Endothelial cell of umbilical vein (primary cell): Measurements from ENCODE around the gene UTS2. TPM values are rescaled to one million over a fixed set of nuclear protein-coding genes. Genes with fewer than 3 reads are reported as not detected.

Experiments used
- BruUV-seq: library from RNA; stranded (reverse); fragments of 400-500 nt; replicated peaks from 2 replicates; lab custom pipeline; 2021; lab: Mats Ljungman, UMichigan
- CTCF ChIA-PET: fragments of 300-600, 350-600 bp; sonication (Branson Sonifier 250); formaldehyde crosslinking; loops from one replicate; lab custom pipeline; 2021; ENCODE audit warnings: antibody characterized with exemption, inconsistent platforms; lab: Charles Lee
- POLR2A ChIA-PET: fragments of 300-600, 350-600 bp; sonication (Branson Sonifier 250); formaldehyde crosslinking; loops from one replicate; lab custom pipeline; 2021; ENCODE audit warnings: antibody characterized with exemption, inconsistent platforms; lab: Charles Lee
- DNase-seq: peaks from one replicate; pipeline ENCODE4 v3.0.0-alpha.2; 2011; ENCODE audit warnings: low read depth, low spot score
- FAIRE-seq: peaks from 2 replicates; lab custom pipeline; 2011; peaks lifted over from hg19 to GRCh38; lab: Jason Lieb, UNC
- H2AFZ ChIP-seq: 2 replicates; pipeline ENCODE4 v1.6.0; 2012; ENCODE audit warnings: low read depth, low read length, control low read depth, inconsistent platforms
- H3K27ac ChIP-seq: 2 replicates; pipeline ENCODE4 v1.5.1; 2011; ENCODE audit warnings: low read depth, mild to moderate bottlenecking, control low read depth, low read length, moderate library complexity; ENCODE audit not compliant: insufficient read depth
- H3K27me3 ChIP-seq, 2 experiments: 2 replicates each; pipeline versions ENCODE4 v1.6.0 to v1.6.1; 2011; ENCODE audit warnings: low read length in 2 of 2, mixed read lengths in 1 of 2; ENCODE audit not compliant: control insufficient read depth in 2 of 2, insufficient read depth in 2 of 2
- H3K36me3 ChIP-seq, 2 experiments: 2 replicates in 1 of 2; 3 replicates in 1 of 2; pipeline ENCODE4 v1.5.1; 2011; ENCODE audit warnings: low read length in 2 of 2, mild to moderate bottlenecking in 1 of 2, moderate library complexity in 1 of 2; ENCODE audit not compliant: control insufficient read depth in 2 of 2, insufficient read depth in 2 of 2; ENCODE audit errors: extremely low read depth in 1 of 2
- H3K4me1 ChIP-seq: 3 replicates; pipeline ENCODE4 v1.5.1; 2011; ENCODE audit warnings: mild to moderate bottlenecking, low read length; ENCODE audit not compliant: control insufficient read depth, insufficient read depth; ENCODE audit errors: extremely low read depth
- H3K4me2 ChIP-seq: 2 replicates; pipeline ENCODE4 v1.6.1; 2011; ENCODE audit warnings: low read length, control low read depth, mixed read lengths; ENCODE audit not compliant: insufficient read depth
- H3K4me3 ChIP-seq, 3 experiments: fragments of 200-600 bp in 1 of 3; sonication (generic), shearing (Covaris generic) in 1 of 3; replicated peaks in 1 of 3; 2 replicates each; pipeline ENCODE4 v1.5.1; 2011 to 2016; ENCODE audit warnings: control low read depth in 3 of 3, low read length in 3 of 3, mild to moderate bottlenecking in 2 of 3, inconsistent platforms in 1 of 3, low read depth in 1 of 3, moderate library complexity in 1 of 3; ENCODE audit not compliant: insufficient read depth in 1 of 3
- H3K79me2 ChIP-seq: 2 replicates; pipeline ENCODE4 v1.6.0; 2012; ENCODE audit warnings: low read length, inconsistent platforms; ENCODE audit not compliant: control insufficient read depth, insufficient read depth
- H3K9ac ChIP-seq: replicated peaks from 2 replicates; pipeline ENCODE3; 2011; ENCODE audit warnings: low read length, control low read depth; ENCODE audit not compliant: insufficient read depth; ENCODE audit errors: extremely low read depth
- H3K9me1 ChIP-seq: replicated peaks from 3 replicates; pipeline ENCODE4 v1.6.0; 2011; ENCODE audit warnings: mild to moderate bottlenecking, low read length; ENCODE audit not compliant: control insufficient read depth, insufficient read depth; ENCODE audit errors: extremely low read depth
- H3K9me3 ChIP-seq: replicated peaks from 2 replicates; pipeline ENCODE4 v1.5.1; 2012; ENCODE audit warnings: low read length, inconsistent platforms; ENCODE audit not compliant: control insufficient read depth, insufficient read depth
- H4K20me1 ChIP-seq: replicated peaks from 2 replicates; pipeline ENCODE3; 2011; ENCODE audit warnings: mild to moderate bottlenecking, low read length; ENCODE audit not compliant: control insufficient read depth, insufficient read depth; ENCODE audit errors: extremely low read depth
- CTCF ChIP-seq, 2 donors: IDR thresholded peaks; 1 replicate in 1 of 2; 2 replicates in 1 of 2; pipeline ENCODE4 v1.5.1; 2011; ENCODE audit warnings: low read length in 2 of 2, mild to moderate bottlenecking in 2 of 2, moderate library complexity in 2 of 2, control low read depth in 1 of 2, inconsistent platforms in 1 of 2, low read depth in 1 of 2; ENCODE audit not compliant: insufficient read depth in 1 of 2; ENCODE audit errors: extremely low read depth in 1 of 2
- EZH2 ChIP-seq: IDR thresholded peaks from 2 replicates; pipeline ENCODE4 v1.6.1; 2012; ENCODE audit warnings: borderline replicate concordance, low read depth, mild to moderate bottlenecking, moderate library complexity, low read length, inconsistent platforms; ENCODE audit not compliant: severe bottlenecking
- FOS ChIP-seq: IDR thresholded peaks from 2 replicates; pipeline ENCODE4 v1.6.1; 2011; ENCODE audit warnings: mild to moderate bottlenecking, low read length, moderate library complexity, borderline replicate concordance; ENCODE audit not compliant: insufficient read depth
- GATA2 ChIP-seq: IDR thresholded peaks from 2 replicates; pipeline ENCODE4 v1.7.0; 2011; ENCODE audit warnings: low read depth, mild to moderate bottlenecking, moderate library complexity, mixed read lengths, low read length; ENCODE audit not compliant: insufficient read length, insufficient read depth
- JUN ChIP-seq: IDR thresholded peaks from 2 replicates; pipeline ENCODE4 v1.6.1; 2011; ENCODE audit warnings: borderline replicate concordance, low read depth; ENCODE audit not compliant: insufficient read length, insufficient read depth
- MYC ChIP-seq: IDR thresholded peaks from one replicate; pipeline ENCODE4 v1.6.1; 2011; ENCODE audit warnings: mild to moderate bottlenecking, low read depth, low read length
- POLR2A ChIP-seq: IDR thresholded peaks from 2 replicates; pipeline ENCODE4 v1.6.1; 2012; ENCODE audit warnings: low read depth, mild to moderate bottlenecking, control low read depth, low read length
- POLR2AphosphoS5 ChIP-seq: IDR thresholded peaks from 2 replicates; pipeline ENCODE4 v1.6.1; 2012; ENCODE audit warnings: low read depth, mild to moderate bottlenecking, control low read depth, low read length, moderate library complexity; ENCODE audit not compliant: insufficient read depth
- dilution Hi-C: fragments of 300-500 bp; cut with MboI; formaldehyde crosslinking; loops from one replicate; pipeline ENCODE4 v1.15.0; 2019; ENCODE audit warnings: low sequenced_read_pairs; ENCODE audit not compliant: extremely low pct_ligation_motif_present
- intact Hi-C: fragments of 100-400 bp; cut with micrococcal nuclease; formaldehyde crosslinking; loops from one replicate; pipeline ENCODE4 v1.10.0; 2022
- polyA plus RNA-seq, 4 experiments: library from polyadenylated mRNA; depleted of rRNA in 3 of 4; stranded (reverse) in 3 of 4; unstranded in 1 of 4; fragments of >200 nt; gene quantifications; 2 replicates each; pipeline versions ENCODE4 v1.2.1 to v1.2.3, GENCODE V29; 2011 to 2012; ENCODE audit warnings: missing spikeins in 1 of 4
- total RNA-seq: library from RNA; stranded (reverse); gene quantifications from 2 replicates; pipeline ENCODE4 v1.2.3, GENCODE V29; 2021
- TF ChIP-seq, protein P1 (sequence below): IDR thresholded peaks from 2 replicates; pipeline ENCODE4 v1.6.1; 2011; ENCODE audit not compliant: insufficient read depth, insufficient read length

Gene UTS2
- total and polyA plus RNA-seq, 2 donors (not counting 3 experiments of a cell fraction or from before 2014, with no cell fraction given) = not detected

- no peaks in the 10 kb centered on the region for H3K27me3 ChIP-seq
- H3K9me3 ChIP-seq = no peaks in the 10 kb centered on the region
- intact Hi-C loops = no loop called here
- dilution Hi-C loops = no loop called here
- H3K4me1 ChIP-seq = no peaks in the 10 kb centered on the region
- H3K4me3 ChIP-seq = no peak overlapping the region
- no peaks in the 10 kb centered on the region for H4K20me1 ChIP-seq
- no peaks in the 10 kb centered on the region for H3K79me2 ChIP-seq
- H3K9ac ChIP-seq = no peak overlapping the region
- ChIA-PET POLR2A (no interaction called here), CTCF (no interaction called here)
- TF ChIP-seq MYC (no peak), EZH2 (no peak), POLR2A (no peak), CTCF (IDR thresholded peaks at IDR 0.05; ENCODE audit: extremely low read depth in 1 of 2, insufficient read depth in 1 of 2, low read depth in 1 of 2, low read length in 2 of 2) (no peak), JUN (no peak), FOS (no peak)
- DNase-seq = no peak
- no peak for FAIRE-seq
- H3K27ac ChIP-seq = no peak overlapping the region
- H3K9me1 ChIP-seq = no peaks in the 10 kb centered on the region
- no peaks in the 10 kb centered on the region for H3K36me3 ChIP-seq
- no peak overlapping the region for H3K4me2 ChIP-seq
- no TSS peak for BruUV-seq
- no peak overlapping the region for H2AFZ ChIP-seq
Observed at GRCh38 chr1:7842517-7842916, 10.3 kb downstream of the UTS2 start.

GRCh38 chr1:7839526-7839925, 13.3 kb downstream of the UTS2 start:
- no peak overlapping the region for H3K9ac ChIP-seq
- BruUV-seq = no TSS peak
- H3K9me1 ChIP-seq = no peaks in the 10 kb centered on the region
- H3K27ac ChIP-seq = no peak overlapping the region
- intact Hi-C loops = no loop called here
- H3K4me2 ChIP-seq = no peak overlapping the region
- no peak for FAIRE-seq
- dilution Hi-C loops = no loop called here
- H2AFZ ChIP-seq = no peak overlapping the region
- H3K9me3 ChIP-seq = no peaks in the 10 kb centered on the region
- no peaks in the 10 kb centered on the region for H4K20me1 ChIP-seq
- H3K4me1 ChIP-seq = no peaks in the 10 kb centered on the region
- POLR2A ChIA-PET = no interaction called here
- H3K36me3 ChIP-seq = no peaks in the 10 kb centered on the region
- H3K27me3 ChIP-seq = no peaks in the 10 kb centered on the region
- CTCF ChIA-PET = no interaction called here
- no peaks in the 10 kb centered on the region for H3K79me2 ChIP-seq
- TF ChIP-seq MYC = no peak
- TF ChIP-seq POLR2AphosphoS5 = no peak
- TF ChIP-seq POLR2A = no peak
- no peak for TF ChIP-seq EZH2
- TF ChIP-seq FOS = no peak
- TF ChIP-seq GATA2 = no peak
- TF ChIP-seq, protein P1, sequence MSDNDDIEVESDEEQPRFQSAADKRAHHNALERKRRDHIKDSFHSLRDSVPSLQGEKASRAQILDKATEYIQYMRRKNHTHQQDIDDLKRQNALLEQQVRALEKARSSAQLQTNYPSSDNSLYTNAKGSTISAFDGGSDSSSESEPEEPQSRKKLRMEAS = no peak
- no peak for TF ChIP-seq CTCF (IDR thresholded peaks at IDR 0.05; ENCODE audit: extremely low read depth in 1 of 2, insufficient read depth in 1 of 2, low read depth in 1 of 2, low read length in 2 of 2)
- TF ChIP-seq JUN = no peak
- no peak overlapping the region for H3K4me3 ChIP-seq
- DNase-seq = no peak
